HK-2 (cell line): ENCODE data around the gene AGT.

ENCODE experiments used
- DNase-seq: peaks from one replicate; pipeline ENCODE4 v3.0.0-alpha.2; 2018; ENCODE audit not compliant: unreplicated experiment

Gene AGT

DNA sequence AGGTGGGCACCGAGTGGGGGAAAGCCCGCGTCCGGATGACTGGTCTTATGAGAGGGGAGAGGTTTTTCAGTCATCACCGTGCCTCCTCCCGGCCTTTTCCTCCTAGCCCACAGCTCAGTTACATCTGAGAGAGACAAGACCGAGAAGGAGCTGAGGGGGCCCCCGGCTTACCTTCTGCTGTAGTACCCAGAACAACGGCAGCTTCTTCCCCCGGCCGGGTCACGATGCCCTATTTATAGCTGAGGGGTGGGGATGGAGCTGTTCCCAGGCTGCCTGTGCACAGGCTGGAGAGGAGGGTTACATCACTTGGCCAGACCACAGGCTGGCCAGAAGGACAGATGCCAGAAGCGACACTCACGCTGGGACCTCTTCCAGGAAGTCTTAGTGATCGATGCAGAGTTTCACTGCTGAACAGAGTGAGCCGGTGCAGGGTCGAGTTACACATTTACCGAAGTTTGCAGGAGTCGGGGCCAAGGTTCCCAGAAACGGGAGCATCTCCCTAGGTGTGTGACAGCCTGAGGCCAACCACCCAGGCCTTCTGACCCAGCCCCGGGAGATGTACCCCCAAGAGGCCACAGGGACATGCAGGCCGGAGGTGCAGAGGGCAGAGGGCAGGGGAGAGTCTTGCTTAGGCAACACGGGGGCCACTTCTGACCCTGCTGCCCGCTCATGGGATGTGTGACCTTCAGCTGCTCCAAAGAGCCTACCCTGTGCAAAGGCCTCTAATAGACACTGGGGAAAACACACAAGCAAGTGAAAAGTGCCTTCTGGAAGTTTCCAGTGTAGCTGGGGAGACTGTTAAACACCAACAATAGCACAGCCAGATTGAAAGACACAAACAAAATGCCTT is at the start of gene AGT:
TSS of gene AGT (minus strand) at position 208 of the 850 bp plus-strand sequence. CDS start 3,299 bp downstream, outside the sequence.
- peak; percentile 76 for DNase-seq

DNA sequence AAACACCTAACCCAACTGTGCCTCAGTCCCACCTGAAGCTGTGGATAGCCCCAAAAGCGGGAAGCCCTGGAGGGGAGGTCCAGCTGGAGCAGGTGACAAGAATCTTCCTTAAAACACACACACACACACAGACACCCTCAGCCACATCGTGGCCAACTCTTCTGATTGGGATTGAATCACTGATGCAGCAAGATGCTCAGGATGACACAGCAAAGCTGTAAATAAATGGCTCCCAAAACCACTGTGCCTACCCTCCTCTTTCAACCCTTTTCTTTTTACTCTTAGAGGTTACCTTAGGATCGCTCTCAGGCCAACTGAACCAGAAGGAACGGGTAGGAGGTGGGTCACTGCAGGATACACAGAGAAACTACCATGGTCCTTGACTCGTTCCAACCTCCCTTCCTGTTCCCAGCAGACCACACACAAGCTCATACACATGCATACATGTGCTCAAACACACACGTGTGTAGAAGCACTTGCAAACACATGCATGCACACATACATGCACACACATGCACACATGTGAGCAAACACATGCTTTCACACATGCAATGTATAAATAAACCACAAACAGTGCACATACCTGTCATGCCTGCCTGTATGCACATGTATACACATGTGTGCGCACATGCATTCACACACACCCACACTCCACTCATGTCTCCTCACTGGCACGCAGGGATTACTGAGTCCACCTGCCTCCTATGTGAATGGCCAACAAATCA is 47.7 kb upstream of the AGT start:
- no peak for DNase-seq

DNA sequence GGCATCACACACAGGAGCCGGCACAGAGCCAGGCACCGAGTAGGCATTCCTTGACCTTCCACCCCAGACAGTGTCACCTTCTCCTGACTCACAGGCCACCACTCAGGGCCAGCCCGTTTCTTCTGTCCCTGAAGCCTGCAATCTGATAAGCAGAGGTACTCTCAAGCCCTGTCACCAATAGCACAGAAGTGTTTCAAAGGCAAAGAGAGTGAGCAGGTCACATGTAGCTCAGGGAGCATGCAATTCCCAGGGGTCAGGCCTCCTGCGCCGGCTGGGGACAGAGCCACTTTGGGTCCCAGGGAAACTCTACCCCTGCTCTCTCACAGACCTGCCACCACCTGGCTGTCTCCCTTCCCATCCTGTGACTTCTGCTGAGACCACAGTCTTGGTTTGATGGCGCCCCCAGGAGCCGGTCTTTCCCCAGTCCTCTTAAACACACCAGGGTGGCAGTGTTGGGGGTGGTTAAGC is 46.5 kb upstream of the AGT start:
- DNase-seq: no peak

DNA sequence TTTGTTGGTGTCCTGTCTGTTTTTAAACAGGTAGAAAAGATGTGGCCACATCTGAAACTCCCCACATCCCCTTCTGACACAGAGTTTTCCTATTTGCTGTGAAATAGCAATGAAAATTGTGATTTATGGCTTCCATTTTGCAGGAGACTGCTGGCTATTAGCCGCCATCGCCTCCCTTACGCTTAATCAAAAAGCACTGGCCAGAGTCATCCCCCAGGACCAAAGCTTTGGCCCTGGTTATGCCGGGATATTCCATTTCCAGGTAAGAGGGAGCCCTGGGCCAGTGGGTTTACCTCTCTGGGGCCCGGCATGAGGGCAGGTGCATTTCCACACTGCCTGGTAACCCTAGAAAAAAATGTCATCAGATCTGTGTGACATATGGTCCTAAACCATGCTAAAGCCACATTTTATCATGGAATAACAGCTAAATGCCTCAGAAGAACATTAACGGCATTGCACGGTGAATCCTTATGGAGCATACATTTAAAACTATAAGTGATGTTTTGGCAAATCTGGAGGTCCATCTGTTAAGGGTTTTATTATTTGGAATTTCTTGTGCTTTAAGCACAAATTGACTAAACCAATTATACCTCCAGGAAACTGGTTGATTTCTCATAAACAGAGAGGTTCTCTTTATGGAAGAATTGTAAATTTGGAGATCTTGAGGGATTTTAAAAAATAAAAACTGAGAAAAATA is 45.6 kb upstream of the AGT start:
- no peak for DNase-seq

DNA sequence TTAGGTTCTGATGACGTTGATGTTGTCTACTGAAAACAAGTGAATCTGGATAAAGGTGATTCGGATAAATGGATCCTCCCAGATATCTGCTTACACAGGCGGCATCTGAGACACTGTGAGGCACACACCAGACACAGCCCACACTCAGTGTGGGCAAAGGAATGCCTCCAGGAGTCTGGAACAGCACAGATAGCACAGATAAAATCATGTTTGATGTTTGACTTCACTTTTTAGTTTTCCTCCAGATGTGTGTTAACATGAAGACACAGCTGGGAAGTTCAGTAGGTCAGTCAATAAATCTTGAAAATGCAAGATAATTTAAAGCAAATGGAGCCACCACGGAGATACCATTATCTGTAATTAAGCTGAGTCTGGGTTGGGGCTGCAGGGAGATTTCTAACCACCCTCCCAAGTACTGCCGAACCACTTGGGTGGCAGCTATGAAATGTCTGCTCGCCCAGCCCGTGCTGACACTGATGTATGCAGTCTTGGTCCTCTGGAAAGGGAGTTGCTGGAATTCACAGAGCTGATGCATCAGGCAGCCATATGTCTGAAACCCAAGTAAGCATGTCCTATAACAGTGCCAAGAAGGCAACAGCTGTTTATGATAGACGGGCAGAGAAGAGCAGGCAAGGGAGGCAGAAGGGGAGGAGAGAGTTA is 44.9 kb upstream of the AGT start:
- DNase-seq: no peak

DNA sequence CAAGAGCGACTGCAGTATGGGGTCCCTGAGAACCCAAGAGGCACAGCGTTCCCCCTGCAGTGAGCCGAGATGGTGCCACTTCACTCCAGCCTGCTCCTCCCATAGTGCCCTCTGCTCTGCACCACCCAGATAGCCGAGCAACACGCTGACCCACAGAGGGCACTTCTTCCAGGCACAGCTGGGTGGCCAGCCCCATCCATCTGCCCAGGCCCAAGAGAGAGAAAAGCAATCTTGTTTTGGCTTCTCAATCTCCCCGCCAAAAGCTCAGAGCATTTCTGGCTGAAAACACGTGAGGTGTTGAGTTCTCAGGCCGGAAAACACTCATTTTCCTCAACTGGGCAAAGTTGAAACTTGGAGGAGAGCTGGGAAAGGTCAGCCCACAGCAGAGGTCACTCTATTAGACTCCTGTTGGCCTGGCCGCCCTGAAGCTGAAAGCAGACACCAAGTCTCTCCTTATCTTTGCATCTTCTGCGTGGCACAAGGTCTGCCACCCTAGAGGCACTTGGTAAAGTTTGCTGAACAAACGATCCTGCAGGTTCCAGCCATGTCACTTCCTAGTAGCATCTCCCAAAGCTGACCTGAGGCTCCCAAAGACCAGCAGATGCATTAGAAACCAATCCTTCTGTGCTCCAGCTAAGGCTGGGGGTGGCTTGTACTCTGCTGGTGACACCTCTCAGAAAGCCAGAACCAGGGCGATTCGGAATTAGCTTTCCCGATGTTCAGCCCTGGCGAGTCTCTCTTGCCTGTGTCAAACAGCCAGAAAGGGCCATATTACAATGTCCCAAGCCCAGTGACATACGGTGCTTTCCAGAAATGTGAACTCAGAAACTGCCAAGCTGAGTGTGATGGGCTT is 44.2 kb upstream of the AGT start:
- no peak for DNase-seq

DNA sequence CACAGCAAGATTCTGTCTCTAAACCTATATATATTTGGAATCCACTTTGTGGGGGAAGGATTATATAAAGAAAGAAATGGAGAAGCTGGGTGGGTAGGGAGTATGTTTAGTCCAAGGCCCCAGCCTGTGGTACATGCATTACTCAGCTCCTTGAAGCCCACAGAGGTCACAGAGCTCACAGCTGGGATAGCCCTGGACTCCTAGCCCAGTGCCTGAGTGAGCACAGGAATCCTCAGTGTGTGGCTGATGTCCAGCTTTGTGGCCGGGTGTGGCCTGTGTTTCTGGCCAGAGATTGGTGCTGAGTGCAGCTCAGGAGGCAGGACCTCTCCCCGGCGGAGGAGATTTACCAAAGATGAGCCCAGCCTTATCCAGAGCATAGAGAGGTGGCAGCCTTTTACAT is 40.9 kb upstream of the AGT start:
- DNase-seq: peak; percentile 72

DNA sequence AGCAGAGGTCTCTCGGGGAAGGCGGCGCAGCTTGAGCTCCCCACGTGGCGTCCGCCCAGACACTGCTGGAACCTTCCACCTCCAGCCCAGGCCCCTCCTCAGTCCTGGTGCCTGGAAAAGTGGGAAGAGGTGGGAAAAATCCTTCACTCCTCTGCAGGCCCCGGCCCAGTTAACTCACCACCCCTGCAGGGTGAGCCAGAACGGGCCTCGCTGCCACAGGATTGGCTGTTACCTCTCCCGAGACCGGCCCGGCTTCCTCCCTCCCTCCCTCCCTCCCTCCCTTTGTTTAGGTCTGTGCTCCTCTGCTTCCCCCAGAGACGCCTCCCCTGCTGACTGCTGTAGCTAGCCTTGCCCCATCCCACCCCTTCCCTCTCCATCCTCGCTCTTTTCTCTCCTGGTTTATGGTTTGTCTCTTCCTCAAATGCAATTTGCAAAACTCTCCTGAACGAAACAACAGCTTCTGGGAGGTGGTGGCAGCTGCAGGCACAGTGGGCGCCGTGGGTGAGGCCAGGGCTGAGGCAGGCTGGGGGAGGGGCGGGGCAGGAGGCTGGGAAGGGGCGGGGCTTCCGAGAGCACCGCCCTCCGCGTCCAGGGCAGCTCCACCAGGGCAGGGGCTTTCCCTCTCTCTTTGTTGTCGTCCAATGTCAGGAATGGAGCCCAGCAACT is 39.8 kb upstream of the AGT start:
- no peak for DNase-seq

DNA sequence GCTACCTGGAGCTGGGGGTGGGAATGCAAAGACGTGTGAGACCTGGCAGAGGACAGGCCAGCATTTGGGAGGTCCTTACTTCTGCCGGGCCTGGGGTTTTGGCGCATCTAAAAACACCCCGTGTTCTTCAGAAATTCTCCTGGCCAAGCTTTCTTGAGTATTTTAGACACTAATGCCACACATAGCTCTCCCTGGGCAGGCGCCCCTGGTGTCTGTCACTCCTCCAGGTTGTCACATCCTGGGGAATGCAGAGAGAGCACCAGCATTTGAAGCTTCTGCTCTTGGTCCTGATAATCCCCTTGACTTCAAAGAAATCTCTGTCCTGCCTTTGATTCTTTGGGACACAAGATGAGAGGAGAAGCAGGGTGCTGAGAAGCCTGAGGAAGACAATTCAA is 39.3 kb upstream of the AGT start:
- DNase-seq: no peak

DNA sequence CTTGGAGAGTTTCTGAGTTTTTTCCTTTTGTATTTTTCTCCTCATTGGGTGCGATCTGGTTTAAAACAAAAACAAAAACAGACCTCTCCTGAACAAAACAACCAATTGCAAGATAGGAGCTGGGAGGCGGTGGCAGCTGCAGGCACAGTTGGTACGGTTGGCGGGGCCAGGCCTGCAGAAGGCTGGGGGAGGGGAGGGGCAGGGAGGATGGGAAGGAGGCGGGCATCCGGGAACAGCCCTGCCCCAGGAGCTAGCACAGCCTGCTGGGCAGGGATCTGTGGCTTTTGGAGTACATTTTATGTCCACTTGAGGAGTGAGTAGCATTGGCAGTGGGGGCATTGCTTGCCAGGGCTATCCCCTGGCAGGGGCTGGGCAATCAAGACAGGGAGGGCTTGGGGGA is 38.5 kb upstream of the AGT start:
- no peak for DNase-seq

DNA sequence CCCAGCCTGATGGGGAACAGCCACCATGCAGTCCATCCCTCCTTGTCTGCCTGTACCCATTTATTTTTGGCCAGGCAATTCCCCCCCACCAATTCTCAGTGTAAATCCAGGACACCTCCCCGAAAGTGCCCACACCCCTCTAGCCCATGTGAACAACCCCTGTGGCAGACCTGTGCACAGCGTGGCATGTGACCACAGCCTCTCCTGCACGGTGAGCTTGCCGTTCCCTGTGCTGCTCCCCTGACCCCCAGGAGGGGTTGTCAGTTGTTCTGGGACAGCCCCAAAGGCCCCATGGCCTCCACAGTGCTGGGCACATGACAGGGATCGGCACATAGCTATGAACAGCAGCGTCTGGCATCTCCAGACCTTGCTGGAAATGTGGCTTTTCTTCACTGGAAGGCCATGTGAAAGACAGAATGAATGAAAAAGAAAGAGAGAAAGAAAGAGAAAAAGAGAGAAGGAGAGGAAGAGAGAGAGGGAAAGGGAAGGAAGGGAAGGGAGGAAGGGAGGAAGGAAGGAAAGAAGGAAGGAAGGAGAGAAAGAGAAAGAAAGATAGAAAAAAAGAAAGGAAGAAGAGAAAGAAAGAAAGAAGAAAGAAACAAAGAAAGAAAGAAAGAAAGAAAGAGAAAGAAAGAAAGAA is 37.2 kb upstream of the AGT start:
- DNase-seq: no peak

DNA sequence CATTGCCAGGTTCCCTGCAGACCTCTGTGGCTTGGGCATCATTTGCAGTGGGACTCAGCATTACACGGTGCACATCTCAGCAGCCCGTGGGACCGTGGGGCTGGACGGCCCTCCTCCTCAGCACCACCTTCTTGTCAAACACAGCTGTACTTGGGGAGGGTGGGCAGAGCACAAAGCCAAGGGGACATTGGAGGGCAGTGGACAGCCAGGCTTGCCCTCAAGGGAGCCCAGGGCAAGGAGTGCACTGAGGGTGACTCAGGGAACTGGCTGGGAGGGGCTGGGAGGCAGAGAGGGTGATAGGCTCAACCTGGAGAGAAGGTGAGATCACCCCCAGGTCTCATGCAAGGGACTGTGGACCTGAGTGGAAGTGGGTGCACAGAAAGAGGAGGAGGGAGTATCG is 36.7 kb upstream of the AGT start:
- no peak for DNase-seq

DNA sequence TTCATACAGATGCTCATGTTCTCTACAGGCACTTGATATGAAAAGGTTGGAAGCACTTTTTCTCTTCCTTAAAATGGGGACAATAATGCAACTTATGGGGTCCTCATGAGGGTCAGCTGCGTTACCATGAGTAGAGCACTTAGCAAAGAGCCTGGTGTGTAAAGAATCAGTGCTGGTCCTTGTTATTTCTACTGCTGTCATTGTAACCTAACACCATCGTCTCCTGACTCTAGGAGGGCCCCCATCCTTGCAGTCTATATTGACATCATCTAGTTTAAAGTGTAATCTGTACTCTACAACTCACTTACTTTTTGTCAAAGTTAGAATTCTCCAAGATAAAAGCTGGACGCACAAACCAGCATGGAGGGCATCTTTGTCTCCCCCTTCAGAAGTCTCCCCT is 35.7 kb upstream of the AGT start:
- no peak for DNase-seq

DNA sequence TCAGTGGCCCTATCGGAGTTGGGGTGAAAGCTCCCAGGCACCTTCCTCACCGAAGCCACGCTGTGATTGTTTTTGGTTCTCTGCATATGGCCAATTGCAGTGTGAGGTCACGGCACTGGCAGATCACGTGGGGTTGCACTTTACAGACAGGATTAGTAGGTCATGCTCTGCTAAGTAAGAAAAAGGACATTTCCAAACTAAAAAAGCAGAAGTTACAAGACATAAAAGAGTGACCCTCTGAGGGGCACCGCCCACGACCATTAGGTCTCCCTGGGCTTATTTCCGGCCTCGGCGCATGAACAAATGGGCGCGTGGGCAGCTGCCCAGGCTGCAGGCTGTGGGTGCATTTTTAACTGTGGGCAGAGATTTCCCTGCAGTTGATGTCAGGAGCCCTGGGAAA is 35.2 kb upstream of the AGT start:
- DNase-seq: no peak

DNA sequence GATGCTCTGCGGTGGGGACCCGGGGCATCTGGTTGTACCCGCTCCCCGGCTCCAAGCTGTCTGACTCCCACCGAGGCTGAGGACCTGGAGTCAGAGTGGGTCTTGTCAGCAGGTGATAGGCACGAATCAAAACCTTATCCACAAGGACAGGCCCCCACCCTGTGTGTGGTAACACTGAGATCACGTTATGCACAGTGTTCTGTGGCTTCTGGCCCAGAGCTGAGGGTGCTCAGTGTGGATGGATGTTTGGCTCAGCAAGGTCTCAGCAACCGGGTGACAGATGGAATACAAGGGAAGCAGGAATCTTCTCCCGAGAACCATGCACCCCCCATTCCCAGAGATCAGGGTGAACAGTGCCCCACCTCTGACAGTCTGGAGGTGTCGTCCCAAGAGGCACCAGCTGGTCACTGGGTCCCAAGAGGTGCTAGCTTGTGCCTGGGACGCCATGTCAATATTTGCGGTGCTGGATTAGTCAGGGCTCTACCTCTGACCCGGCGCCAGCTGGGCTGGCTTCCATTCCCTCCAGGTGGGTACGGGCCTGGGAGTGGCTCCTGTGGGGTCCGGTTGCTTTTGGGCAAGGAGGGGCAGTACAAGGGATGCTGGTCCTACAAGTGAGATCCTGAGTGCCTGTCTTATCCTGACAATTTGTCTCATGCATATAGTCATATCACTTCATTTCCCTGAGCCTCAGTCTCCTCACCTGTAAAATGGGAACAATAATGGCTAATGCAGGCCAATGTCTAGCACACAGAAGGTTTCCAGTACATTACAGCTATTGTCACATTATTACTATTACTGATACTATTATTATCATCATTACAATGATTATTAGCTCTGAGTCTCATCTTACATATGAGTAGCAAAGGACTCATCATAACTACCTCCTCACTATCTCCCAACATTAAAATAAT is 34.2 kb upstream of the AGT start:
- no peak for DNase-seq

DNA sequence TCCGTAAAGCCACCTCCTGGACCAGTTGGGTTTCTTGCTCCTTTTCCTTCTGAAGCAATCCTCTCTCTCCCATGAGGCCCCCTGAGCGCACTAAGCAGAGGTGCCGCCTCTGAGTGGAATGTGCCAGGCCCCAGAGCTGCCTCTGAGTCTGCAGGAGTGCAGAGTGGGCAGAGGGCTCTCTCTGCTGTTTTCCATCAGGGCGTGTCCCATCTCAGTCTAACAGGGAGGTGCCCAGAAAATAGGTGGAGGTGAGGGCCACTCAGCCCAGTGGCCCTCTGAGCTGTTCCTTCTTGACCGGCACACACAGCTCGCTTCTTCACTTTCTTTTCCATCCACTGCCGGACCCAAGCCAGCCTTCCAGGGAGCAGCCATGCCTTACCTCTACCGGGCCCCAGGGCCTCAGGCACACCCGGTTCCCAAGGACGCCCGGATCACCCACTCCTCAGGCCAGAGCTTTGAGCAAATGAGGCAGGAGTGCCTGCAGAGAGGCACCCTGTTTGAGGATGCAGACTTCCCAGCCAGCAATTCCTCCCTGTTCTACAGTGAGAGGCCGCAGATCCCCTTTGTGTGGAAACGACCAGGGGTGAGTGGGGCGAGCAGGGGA is 33.3 kb upstream of the AGT start, which contains the start of gene CAPN9:
TSS of gene CAPN9 (plus strand) at position 262 of the 604 bp plus-strand sequence. CDS start at position 371, 109 bp downstream.
- no peak for DNase-seq

DNA sequence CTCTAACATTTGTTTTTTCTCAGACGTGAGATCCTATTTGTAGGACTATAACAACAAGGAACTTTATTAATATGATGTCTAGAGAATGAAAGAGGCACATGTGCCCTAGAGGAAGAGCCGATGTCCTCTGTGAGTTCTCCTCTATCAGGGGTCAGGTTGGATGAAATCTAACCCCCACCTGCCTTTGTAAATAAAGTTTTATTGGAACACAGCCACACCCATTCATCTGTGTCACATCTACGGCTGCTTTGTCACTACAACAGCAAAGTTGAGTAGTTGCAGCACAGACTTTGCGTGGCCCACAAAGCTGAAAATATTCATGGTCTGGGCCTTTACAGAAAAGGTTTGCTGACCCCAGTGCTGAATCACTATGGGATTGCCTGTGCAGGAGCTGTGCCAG is 32.7 kb upstream of the AGT start:
- DNase-seq: no peak

DNA sequence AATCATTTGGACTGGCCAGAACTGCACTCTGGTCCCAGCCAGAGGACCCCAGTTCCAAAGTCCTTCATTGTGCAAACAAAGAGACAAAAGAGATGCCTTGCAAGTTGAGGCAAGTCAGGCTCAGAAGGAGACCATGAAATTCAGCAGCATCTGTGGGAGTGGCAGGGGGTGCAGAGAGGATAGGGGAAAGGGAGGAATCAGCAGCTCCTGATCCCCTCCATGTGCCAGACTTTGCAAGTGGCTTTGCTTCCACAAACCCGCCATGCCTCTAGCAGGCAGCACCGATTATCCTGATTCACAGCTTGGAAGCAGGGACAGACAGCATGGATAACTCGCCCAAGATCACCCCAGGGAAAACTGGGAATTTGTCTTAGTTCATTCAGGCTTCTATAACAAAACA is 31.1 kb upstream of the AGT start:
- DNase-seq: no peak
